ENCODE data around the gene DNAJB7. TPM values are rescaled to one million over a fixed set of nuclear protein-coding genes. Genes with fewer than 3 reads are reported as not detected.
A peak's percentile ranks its signal among the peaks of the same experiment; 100 is the strongest.

Gene DNAJB7
- total RNA-seq, 4 donors from 2014 or later: 0.27 to 0.54 (median 0.44) TPM; not detected in 1

- Histone ChIP-seq H3K4me3 (replicated peaks in 1 of 3) (no peak overlapping the region), H3K27ac (no peak overlapping the region), H3K27me3 (no peaks in the 10 kb centered on the region), H3K36me3 (peaks cover 6 to 28% of the 10 kb centered on the region in 2 donors), H3K4me1 (no peaks in the 10 kb centered on the region), H3K9me3 (no peaks in the 10 kb centered on the region)
- TF ChIP-seq, protein P1, sequence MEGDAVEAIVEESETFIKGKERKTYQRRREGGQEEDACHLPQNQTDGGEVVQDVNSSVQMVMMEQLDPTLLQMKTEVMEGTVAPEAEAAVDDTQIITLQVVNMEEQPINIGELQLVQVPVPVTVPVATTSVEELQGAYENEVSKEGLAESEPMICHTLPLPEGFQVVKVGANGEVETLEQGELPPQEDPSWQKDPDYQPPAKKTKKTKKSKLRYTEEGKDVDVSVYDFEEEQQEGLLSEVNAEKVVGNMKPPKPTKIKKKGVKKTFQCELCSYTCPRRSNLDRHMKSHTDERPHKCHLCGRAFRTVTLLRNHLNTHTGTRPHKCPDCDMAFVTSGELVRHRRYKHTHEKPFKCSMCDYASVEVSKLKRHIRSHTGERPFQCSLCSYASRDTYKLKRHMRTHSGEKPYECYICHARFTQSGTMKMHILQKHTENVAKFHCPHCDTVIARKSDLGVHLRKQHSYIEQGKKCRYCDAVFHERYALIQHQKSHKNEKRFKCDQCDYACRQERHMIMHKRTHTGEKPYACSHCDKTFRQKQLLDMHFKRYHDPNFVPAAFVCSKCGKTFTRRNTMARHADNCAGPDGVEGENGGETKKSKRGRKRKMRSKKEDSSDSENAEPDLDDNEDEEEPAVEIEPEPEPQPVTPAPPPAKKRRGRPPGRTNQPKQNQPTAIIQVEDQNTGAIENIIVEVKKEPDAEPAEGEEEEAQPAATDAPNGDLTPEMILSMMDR (IDR thresholded peaks at IDR 0.05): no peak
- no peak for TF ChIP-seq POLR2A (IDR thresholded peaks at IDR 0.05)
- no peak for DNase-seq
- intact Hi-C loops (cut with DNase I): loop anchor here (10.0 kb wide), 1 partner anchor 206 kb away; no protein-coding TSS in a partner anchor
- 95 to 96% methylated on average over 3 of the region's 3 CpGs for WGBS, 2 donors
Observed at GRCh38 chr22:40890881-40891280, 29.0 kb upstream of the DNAJB7 start.

GRCh38 chr22:40889116-40889515, 27.2 kb upstream of the DNAJB7 start:
- DNase-seq: no peak
- no peaks in the 10 kb centered on the region for H3K4me1 ChIP-seq
- H3K36me3 ChIP-seq: peaks cover 6 to 28% of the 10 kb centered on the region in 2 donors
- no peaks in the 10 kb centered on the region for H3K9me3 ChIP-seq
- no peak overlapping the region for H3K27ac ChIP-seq
- H3K4me3 ChIP-seq (replicated peaks in 1 of 3): no peak overlapping the region
- intact Hi-C loops (cut with DNase I): no loop called here
- TF ChIP-seq, protein P1 (IDR thresholded peaks at IDR 0.05): no peak
- TF ChIP-seq POLR2A (IDR thresholded peaks at IDR 0.05): no peak
- no peaks in the 10 kb centered on the region for H3K27me3 ChIP-seq

GRCh38 chr22:40878922-40879321, 17.0 kb upstream of the DNAJB7 start:
- DNase-seq: no peak
- 96 to 97% methylated on average over 2 of the region's 2 CpGs for WGBS, 2 donors
- no peak for TF ChIP-seq POLR2A (IDR thresholded peaks at IDR 0.05)
- TF ChIP-seq, protein P1 (IDR thresholded peaks at IDR 0.05): no peak
- peaks cover 0 to 10% of the 10 kb centered on the region in 2 donors for H3K4me1 ChIP-seq
- intact Hi-C loops (cut with DNase I): no loop called here
- no peaks in the 10 kb centered on the region for H3K9me3 ChIP-seq
- no peak overlapping the region for H3K27ac ChIP-seq
- H3K4me3 ChIP-seq (replicated peaks in 1 of 3): no peak overlapping the region
- H3K36me3 ChIP-seq: peaks cover 9 to 15% of the 10 kb centered on the region in 2 donors
- no peaks in the 10 kb centered on the region for H3K27me3 ChIP-seq

DNA sequence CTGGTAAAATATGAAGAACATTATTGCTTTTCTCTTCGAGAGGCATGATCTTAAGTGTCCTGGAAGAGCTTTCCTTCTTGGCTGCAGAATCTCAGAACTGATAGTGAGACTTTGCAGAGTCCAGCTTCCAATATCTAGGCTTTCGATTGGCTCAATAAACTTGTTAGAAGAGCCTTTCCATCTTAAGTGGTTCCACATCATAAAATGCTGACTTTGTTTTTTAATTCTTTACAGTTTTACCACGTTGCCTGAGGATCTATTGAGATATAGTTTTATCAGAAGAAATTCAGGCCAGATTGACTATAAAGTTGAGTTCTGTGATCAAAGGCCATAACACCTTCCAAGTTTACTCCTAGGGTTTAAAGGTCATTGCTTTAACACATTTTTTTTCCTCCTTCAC, 15.6 kb upstream of the DNAJB7 start:
- TF ChIP-seq, protein P1 (IDR thresholded peaks at IDR 0.05): no peak
- TF ChIP-seq POLR2A (IDR thresholded peaks at IDR 0.05): no peak
- H3K27ac ChIP-seq: peak overlapping the region; percentile 46 to 69 (median 62)
- no peak for DNase-seq
- H3K4me1 ChIP-seq: peaks cover 0 to 10% of the 10 kb centered on the region in 2 donors
- H3K27me3 ChIP-seq: no peaks in the 10 kb centered on the region
- H3K4me3 ChIP-seq (replicated peaks in 1 of 3): no peak overlapping the region
- WGBS, 2 donors: 24 to 26% methylated on average over 3 of the region's 3 CpGs
- peaks cover 9% of the 10 kb centered on the region in 2 donors for H3K36me3 ChIP-seq
- intact Hi-C loops (cut with DNase I): no loop called here
- no peaks in the 10 kb centered on the region for H3K9me3 ChIP-seq

GRCh38 chr22:40876907-40877306, 15.0 kb upstream of the DNAJB7 start:
- no peak overlapping the region for H3K4me3 ChIP-seq (replicated peaks in 1 of 3)
- WGBS, 2 donors: 46 to 60% methylated on average over 1 of the region's 1 CpG
- H3K4me1 ChIP-seq: peaks cover 0 to 10% of the 10 kb centered on the region in 2 donors
- H3K27ac ChIP-seq: peak overlapping the region; percentile 12 to 69 (median 46)
- no peaks in the 10 kb centered on the region for H3K27me3 ChIP-seq
- no peak for DNase-seq
- H3K36me3 ChIP-seq: peaks cover 3 to 4% of the 10 kb centered on the region in 2 donors
- TF ChIP-seq POLR2A (IDR thresholded peaks at IDR 0.05): no peak
- TF ChIP-seq, protein P1 (IDR thresholded peaks at IDR 0.05): no peak
- intact Hi-C loops (cut with DNase I): no loop called here
- H3K9me3 ChIP-seq: no peaks in the 10 kb centered on the region

Data from thyroid gland (tissue), 4 donors.